A549 (cell line): Measurements from ENCODE around the gene WDR49.

Source experiments
- CEBPB ChIP-seq, 2 experiments: fragments of >200 bp in 1 of 2; sonication (Bioruptor Twin) in 1 of 2; formaldehyde crosslinking in 1 of 2; IDR thresholded peaks; 2 replicates each; pipeline ENCODE4 v1.6.1; 2012 to 2016
- CTCF ChIP-seq: fragments of >200 bp; sonication (Bioruptor Twin); formaldehyde crosslinking; IDR thresholded peaks from 3 replicates; pipeline ENCODE4 v1.5.1; 2016
- EP300 ChIP-seq, 2 experiments: fragments of >200 bp; sonication (Bioruptor Twin); formaldehyde crosslinking; IDR thresholded peaks; 2 replicates in 1 of 2; 3 replicates in 1 of 2; pipeline ENCODE4 v1.6.1; 2016 to 2017
- HOXB5 ChIP-seq: fragments of 250-450 bp; sonication (Bioruptor Pico); IDR thresholded peaks from 2 replicates; pipeline ENCODE4 v1.5.0; 2020; ENCODE audit warnings: mild to moderate bottlenecking, moderate library complexity
- JUNB ChIP-seq: fragments of >200 bp; sonication (Bioruptor Twin); formaldehyde crosslinking; IDR thresholded peaks from 2 replicates; pipeline ENCODE4 v1.6.1; 2016
- KDM5A ChIP-seq: fragments of 200-600 bp; sonication (generic); IDR thresholded peaks from 2 replicates; pipeline ENCODE4 v1.6.1; 2016; ENCODE audit warnings: antibody characterized with exemption, mild to moderate bottlenecking
- MYC ChIP-seq: IDR thresholded peaks from 2 replicates; pipeline ENCODE4 v1.6.1; 2012; ENCODE audit warnings: mild to moderate bottlenecking, inconsistent platforms, low read length, improper control_type of control experiment, borderline replicate concordance
- POLR2A ChIP-seq: IDR thresholded peaks from 2 replicates; pipeline ENCODE4 v1.6.1; 2012; ENCODE audit warnings: mild to moderate bottlenecking, low read length
- POLR2AphosphoS2 ChIP-seq: conservative IDR thresholded peaks from 2 replicates; pipeline ENCODE4 v1.6.1; 2012; ENCODE audit warnings: low read length, improper control_type of control experiment, inconsistent platforms
- REST ChIP-seq: fragments of 200-600 bp; sonication (generic); IDR thresholded peaks from 2 replicates; pipeline ENCODE4 v1.6.1; 2016; ENCODE audit warnings: antibody characterized with exemption, mild to moderate bottlenecking, moderate library complexity
- SMC3 ChIP-seq: fragments of >200 bp; sonication (Bioruptor Twin); formaldehyde crosslinking; IDR thresholded peaks from 3 replicates; pipeline ENCODE4 v1.6.1; 2018; ENCODE audit warnings: inconsistent platforms
- ZFP36 ChIP-seq: fragments of 450-650 bp; IDR thresholded peaks from 2 replicates; pipeline ENCODE4 v1.6.1; 2014; ENCODE audit warnings: borderline replicate concordance; ENCODE audit not compliant: partially characterized antibody
- TF ChIP-seq, protein P1 (sequence below): fragments of 150-350 bp; IDR thresholded peaks from 2 replicates; pipeline ENCODE4 v1.6.1; 2014; ENCODE audit warnings: low read depth, mild to moderate bottlenecking, low read length

- TF ChIP-seq POLR2A, result no peak
- no peak for TF ChIP-seq CEBPB (IDR thresholded peaks at IDR 0.05)
- TF ChIP-seq HOXB5 (CRISPR knock-in tag), result no peak
- TF ChIP-seq CTCF, result no peak
- no peak for TF ChIP-seq REST
- TF ChIP-seq EP300 (IDR thresholded peaks at IDR 0.05), result no peak
- no peak for TF ChIP-seq POLR2AphosphoS2
- TF ChIP-seq ZFP36, result no peak
- TF ChIP-seq JUNB, result no peak
- TF ChIP-seq, protein P1, sequence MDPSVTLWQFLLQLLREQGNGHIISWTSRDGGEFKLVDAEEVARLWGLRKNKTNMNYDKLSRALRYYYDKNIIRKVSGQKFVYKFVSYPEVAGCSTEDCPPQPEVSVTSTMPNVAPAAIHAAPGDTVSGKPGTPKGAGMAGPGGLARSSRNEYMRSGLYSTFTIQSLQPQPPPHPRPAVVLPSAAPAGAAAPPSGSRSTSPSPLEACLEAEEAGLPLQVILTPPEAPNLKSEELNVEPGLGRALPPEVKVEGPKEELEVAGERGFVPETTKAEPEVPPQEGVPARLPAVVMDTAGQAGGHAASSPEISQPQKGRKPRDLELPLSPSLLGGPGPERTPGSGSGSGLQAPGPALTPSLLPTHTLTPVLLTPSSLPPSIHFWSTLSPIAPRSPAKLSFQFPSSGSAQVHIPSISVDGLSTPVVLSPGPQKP, result no peak
- no peak for TF ChIP-seq SMC3
- no peak for TF ChIP-seq KDM5A
- no peak for TF ChIP-seq MYC
Measured at GRCh38 chr3:167450195-167450594, 203.5 kb downstream of the WDR49 start.
